Activated B cell treated with CpG ODN at 0.5 μM for 24 hours (primary cell): ENCODE data around the gene DHRS11. TPM values are rescaled to one million over a fixed set of nuclear protein-coding genes. Genes with fewer than 3 reads are reported as not detected.

Experiments
- ATAC-seq: fragments of 200-7000 bp; cut with Tn5 transposase; one replicate; pipeline ENCODE4 v1.10.0; 2021; ENCODE audit warnings: low read depth, mild to moderate bottlenecking, moderate library complexity
- CTCF ChIA-PET: fragments of 350-600 bp; sonication (Branson Sonifier 250); formaldehyde crosslinking; loops from one replicate; lab custom pipeline; 2021; ENCODE audit warnings: antibody characterized with exemption; lab: Charles Lee
- POLR2A ChIA-PET: fragments of 350-600 bp; sonication (Branson Sonifier 250); formaldehyde crosslinking; loops from one replicate; lab custom pipeline; 2021; ENCODE audit warnings: antibody characterized with exemption; lab: Charles Lee
- DNase-seq: peaks from one replicate; pipeline ENCODE4 v3.0.0; 2022
- H3K27ac Mint-ChIP-seq: one replicate; pipeline ENCODE4 v1.8.0; 2020; ENCODE audit warnings: mixed read lengths
- H3K27me3 Mint-ChIP-seq: one replicate; pipeline ENCODE4 v1.8.0; 2021; ENCODE audit warnings: mixed read lengths
- H3K36me3 Mint-ChIP-seq: one replicate; pipeline ENCODE4 v1.8.0; 2021; ENCODE audit warnings: low read depth, mixed read lengths
- H3K4me1 Mint-ChIP-seq: one replicate; pipeline ENCODE4 v1.8.0; 2021; ENCODE audit warnings: mixed read lengths
- H3K4me3 Mint-ChIP-seq: one replicate; pipeline ENCODE4 v1.8.0; 2020; ENCODE audit warnings: mild to moderate bottlenecking, mixed read lengths
- H3K9me3 Mint-ChIP-seq: one replicate; pipeline ENCODE4 v1.8.0; 2020; ENCODE audit warnings: mixed read lengths
- CTCF ChIP-seq: fragments of 200-600 bp; IDR thresholded peaks from one replicate; pipeline ENCODE4 v1.8.0; 2022; ENCODE audit warnings: antibody characterized with exemption, mild to moderate bottlenecking
- intact Hi-C: fragments of 100-400 bp; cut with micrococcal nuclease; formaldehyde crosslinking; loops from one replicate; pipeline ENCODE4 v1.15.1; 2024
- total RNA-seq: library from RNA; stranded (reverse); gene quantifications from 2 replicates; pipeline ENCODE4 v1.2.3, GENCODE V29; 2022

Gene DHRS11
- total RNA-seq, 1 donor from 2014 or later = 7.7 TPM

GRCh38 chr17:36612323-36612722 is 20.6 kb downstream of the DHRS11 start:
- Mint-ChIP-seq H3K9me3 (no peaks in the 10 kb centered on the region), H3K4me1 (peaks cover 15% of the 10 kb centered on the region), H3K27ac (no peak overlapping the region), H3K4me3 (no peak overlapping the region), H3K36me3 (peaks cover 6% of the 10 kb centered on the region), H3K27me3 (no peaks in the 10 kb centered on the region)
- no peak for DNase-seq
- ChIA-PET POLR2A (no interaction called here), CTCF (no interaction called here)
- intact Hi-C loops = no loop called here
- TF ChIP-seq CTCF = no peak
- ATAC-seq = no peak

- Mint-ChIP-seq H3K36me3 (peaks cover 2% of the 10 kb centered on the region), H3K9me3 (no peaks in the 10 kb centered on the region), H3K27ac (no peak overlapping the region), H3K27me3 (no peaks in the 10 kb centered on the region), H3K4me3 (no peak overlapping the region), H3K4me1 (peaks cover 15% of the 10 kb centered on the region)
- ATAC-seq (no peak), DNase-seq (no peak)
- ChIA-PET POLR2A (no interaction called here), CTCF (no interaction called here)
- intact Hi-C loops = no loop called here
- no peak for TF ChIP-seq CTCF
These were observed 21.5 kb downstream of the DHRS11 start for GRCh38 chr17:36613155-36613554.

- Mint-ChIP-seq H3K27me3 (no peaks in the 10 kb centered on the region), H3K9me3 (no peaks in the 10 kb centered on the region), H3K4me1 (peaks cover 6% of the 10 kb centered on the region), H3K27ac (no peak overlapping the region), H3K4me3 (no peak overlapping the region), H3K36me3 (no peaks in the 10 kb centered on the region)
- intact Hi-C loops = no loop called here
- ATAC-seq (no peak), DNase-seq (no peak)
- POLR2A ChIA-PET = no interaction called here
- TF ChIP-seq CTCF = no peak
- CTCF ChIA-PET = interaction anchor here (0.9 to 1.4 kb wide), 2 partner anchors 11 to 12 kb away, joined by 4 to 5 read pairs; no protein-coding TSS in a partner anchor
These were observed 22.4 kb downstream of the DHRS11 start for GRCh38 chr17:36614081-36614480.

- no peak overlapping the region for H3K4me3 Mint-ChIP-seq
- no peak overlapping the region for H3K27ac Mint-ChIP-seq
- H3K4me1 Mint-ChIP-seq = no peaks in the 10 kb centered on the region
- intact Hi-C loops = no loop called here
- no peaks in the 10 kb centered on the region for H3K36me3 Mint-ChIP-seq
- H3K9me3 Mint-ChIP-seq = no peaks in the 10 kb centered on the region
- DNase-seq = no peak
- POLR2A ChIA-PET = no interaction called here
- no peak for TF ChIP-seq CTCF
- no peak for ATAC-seq
- CTCF ChIA-PET = interaction anchor here (0.9 to 1.4 kb wide), 2 partner anchors 11 to 12 kb away, joined by 4 to 5 read pairs; no protein-coding TSS in a partner anchor
- no peaks in the 10 kb centered on the region for H3K27me3 Mint-ChIP-seq
These were observed 23.3 kb downstream of the DHRS11 start for GRCh38 chr17:36614933-36615332.

- Mint-ChIP-seq H3K9me3 (no peaks in the 10 kb centered on the region), H3K27ac (no peak overlapping the region), H3K4me3 (no peak overlapping the region), H3K4me1 (no peaks in the 10 kb centered on the region), H3K36me3 (no peaks in the 10 kb centered on the region), H3K27me3 (no peaks in the 10 kb centered on the region)
- ATAC-seq (no peak), DNase-seq (no peak)
- POLR2A ChIA-PET = interaction anchor here (0.9 kb wide), 1 partner anchor 9 kb away, joined by 3 read pairs; no protein-coding TSS in a partner anchor
- intact Hi-C loops = no loop called here
- TF ChIP-seq CTCF = no peak
- CTCF ChIA-PET = interaction anchor here (1.2 to 2.7 kb wide), 2 partner anchors 14 to 431 kb away, joined by 3 to 11 read pairs; partner anchors contain the start of gene MRM1
These were observed 24.7 kb downstream of the DHRS11 start for GRCh38 chr17:36616061-36617029.
